ENCODE results near the gene SH3YL1.

The SH3YL1 gene

GRCh38 chr2:281381-281780, 17.5 kb upstream of the SH3YL1 start:
- DNase-seq: no peak

- DNase-seq: no peak
Measured at GRCh38 chr2:280650-281110, 16.8 kb upstream of the SH3YL1 start.

GRCh38 chr2:279956-280649, 16.3 kb upstream of the SH3YL1 start:
- no peak for DNase-seq

GRCh38 chr2:279366-279765, 15.5 kb upstream of the SH3YL1 start:
- DNase-seq: no peak

GRCh38 chr2:278927-279320, 15.1 kb upstream of the SH3YL1 start:
- DNase-seq: no peak

- no peak for DNase-seq
Measured at GRCh38 chr2:278312-278926, 14.6 kb upstream of the SH3YL1 start.

GRCh38 chr2:275466-275865, 11.6 kb upstream of the SH3YL1 start:
- DNase-seq: no peak

GRCh38 chr2:274503-274902, 10.7 kb upstream of the SH3YL1 start:
- no peak for DNase-seq

GRCh38 chr2:273333-273732, 9.5 kb upstream of the SH3YL1 start:
- DNase-seq: no peak

GRCh38 chr2:271917-272316, 8.1 kb upstream of the SH3YL1 start:
- no peak for DNase-seq

- DNase-seq: no peak
Measured at GRCh38 chr2:270861-271260, 7.0 kb upstream of the SH3YL1 start.

- no peak for DNase-seq
Measured at GRCh38 chr2:269356-270030, 5.7 kb upstream of the SH3YL1 start.

GRCh38 chr2:268323-268722, 4.5 kb upstream of the SH3YL1 start:
- no peak for DNase-seq

- DNase-seq: peak; percentile 93
Measured at GRCh38 chr2:264493-265468, 949 bp upstream of the SH3YL1 start, which contains the start of gene ACP1. Gene ACP1, plus strand, starts transcription at chr2:264947. Its CDS starts 18 bp downstream, at chr2:264965.

GRCh38 chr2:263022-263738, 652 bp downstream of the SH3YL1 start:
- DNase-seq: no peak

- DNase-seq: no peak
Measured at GRCh38 chr2:262117-262516, 1.7 kb downstream of the SH3YL1 start.

- DNase-seq: no peak
Measured at GRCh38 chr2:260507-261161, 3.2 kb downstream of the SH3YL1 start.

- DNase-seq: no peak
Measured at GRCh38 chr2:259789-260331, 4.0 kb downstream of the SH3YL1 start.

- no peak for DNase-seq
Measured at GRCh38 chr2:258933-259332, 4.9 kb downstream of the SH3YL1 start.

GRCh38 chr2:257842-258241, 6.0 kb downstream of the SH3YL1 start:
- no peak for DNase-seq

- DNase-seq: no peak
Measured at GRCh38 chr2:257429-257828, 6.4 kb downstream of the SH3YL1 start.
